Ramos (cell line): ENCODE measurements around the gene AFG3L2.

Source experiments
- in situ Hi-C: fragments of 300-500 bp; cut with MboI; formaldehyde crosslinking; loops from one replicate; pipeline ENCODE4 v1.14.3; 2022; ENCODE audit warnings: low sequenced_read_pairs; ENCODE audit not compliant: unreplicated experiment

AFG3L2 gene

DNA sequence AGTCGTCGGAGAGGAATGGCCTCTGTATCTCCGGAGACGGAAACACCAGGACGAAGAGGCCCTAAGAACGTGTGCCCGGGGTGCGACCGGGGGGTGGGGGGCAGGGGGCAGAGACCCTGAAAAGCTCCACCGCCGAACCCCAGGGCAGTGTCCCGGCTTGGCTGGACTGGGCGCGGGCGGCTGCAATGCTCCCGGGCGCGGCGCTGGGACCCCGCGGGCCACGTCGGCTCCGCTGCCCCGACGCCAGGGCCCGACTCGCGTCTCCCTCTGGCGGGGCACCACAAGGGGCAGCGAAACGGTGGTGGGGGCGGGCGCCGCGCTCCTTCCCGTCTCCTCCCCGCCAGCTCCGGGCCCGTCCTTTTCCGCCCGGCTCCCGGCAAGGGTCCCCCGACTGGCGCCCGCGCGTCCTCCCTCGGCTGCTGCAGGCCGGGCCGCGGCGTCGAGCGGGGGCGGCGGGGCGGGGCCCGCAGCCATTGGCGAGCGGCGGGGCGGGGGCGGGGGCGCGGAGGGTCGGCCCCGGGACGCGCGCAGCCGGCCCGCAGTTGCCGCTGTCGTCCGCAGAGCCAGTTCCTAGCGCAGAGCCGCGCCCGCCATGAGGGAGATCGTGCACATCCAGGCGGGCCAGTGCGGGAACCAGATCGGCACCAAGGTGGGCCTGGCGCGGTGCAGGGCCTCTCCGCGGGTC lies 69.2 kb downstream of the AFG3L2 start, which contains the start of gene TUBB6:
Gene TUBB6 (plus strand): TSS at position 541 of the 685 bp plus-strand sequence. CDS start 52 bp downstream, at position 593.
- in situ Hi-C loops: no loop called here

- in situ Hi-C loops: no loop called here
These were observed 70.0 kb downstream of the AFG3L2 start for GRCh38 chr18:12306752-12307700.

DNA sequence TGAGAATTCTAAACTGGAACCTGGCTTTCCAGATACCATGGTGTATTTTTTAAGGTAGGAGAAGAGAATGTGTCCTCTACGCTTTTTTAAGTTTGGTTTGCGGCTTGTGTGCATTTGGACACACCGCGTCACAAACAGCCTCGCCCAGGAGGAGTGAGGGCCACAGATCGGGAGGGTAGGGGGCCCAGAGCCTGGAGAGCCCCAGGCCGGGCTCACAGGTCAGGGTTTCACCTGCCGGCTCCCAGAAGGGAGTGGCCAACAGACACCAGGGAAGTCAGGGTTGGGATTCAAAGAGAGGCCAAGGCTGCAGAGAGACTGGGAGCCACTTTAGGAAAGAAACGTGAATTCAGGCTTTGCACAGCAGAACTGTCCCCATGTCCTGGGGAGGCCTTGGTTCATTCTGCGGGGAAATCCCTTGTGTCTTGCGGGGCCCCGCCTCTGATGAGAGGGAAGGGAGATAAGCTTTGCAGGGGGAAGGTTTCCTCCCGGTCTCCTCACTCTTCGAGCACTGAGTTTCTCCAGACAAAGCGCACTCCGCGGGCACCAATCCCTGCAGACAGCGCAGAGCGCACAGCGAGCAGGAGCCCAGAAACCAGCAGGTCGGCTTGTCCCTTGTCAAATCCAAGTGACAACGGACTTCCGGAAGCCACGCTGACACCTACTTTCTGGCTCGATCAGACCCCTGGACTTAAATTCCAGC lies 70.9 kb downstream of the AFG3L2 start:
- in situ Hi-C loops: no loop called here

- in situ Hi-C loops: no loop called here
These were observed 71.8 kb downstream of the AFG3L2 start for GRCh38 chr18:12305211-12305610.

DNA sequence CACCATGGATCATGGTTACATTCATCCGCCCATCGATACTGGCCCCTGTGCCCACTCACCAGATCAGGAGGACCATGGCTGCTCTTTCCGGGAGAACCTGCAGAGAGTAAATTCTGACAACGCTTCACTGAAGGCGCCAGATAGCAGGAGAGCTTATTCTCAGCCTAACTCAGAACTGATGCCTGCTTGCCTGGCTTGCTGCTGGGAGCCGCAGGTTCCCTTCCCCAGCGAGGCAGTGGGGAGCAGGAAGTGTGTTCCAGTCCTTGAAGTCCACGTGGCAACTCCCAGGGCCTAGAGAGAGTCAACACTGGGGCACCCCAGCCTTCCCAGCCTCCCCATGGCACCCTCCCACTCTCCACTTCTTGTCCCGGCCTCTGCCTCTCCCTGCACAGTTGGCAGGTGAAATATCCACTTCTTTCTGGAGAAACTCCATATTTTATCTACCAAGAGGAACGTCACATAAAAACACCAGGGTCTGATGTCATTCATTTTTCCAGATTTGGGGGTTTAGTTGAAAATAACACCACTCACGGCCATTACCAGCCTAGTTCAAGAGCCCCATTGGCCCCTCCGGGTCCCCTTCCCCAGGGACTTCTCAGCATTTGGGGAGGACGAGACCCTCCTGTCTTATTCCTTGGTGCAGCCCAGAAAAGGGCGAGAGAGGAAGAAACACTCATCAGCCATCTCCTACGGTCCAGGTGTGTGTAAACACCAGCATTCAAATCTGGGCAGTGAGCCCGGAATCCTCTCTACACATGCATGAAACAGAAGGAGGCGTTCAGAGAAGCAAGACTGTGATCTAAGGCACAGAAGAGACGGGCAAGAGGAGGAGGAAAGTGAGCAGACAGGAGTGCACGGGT lies 72.4 kb downstream of the AFG3L2 start:
- in situ Hi-C loops: no loop called here

DNA sequence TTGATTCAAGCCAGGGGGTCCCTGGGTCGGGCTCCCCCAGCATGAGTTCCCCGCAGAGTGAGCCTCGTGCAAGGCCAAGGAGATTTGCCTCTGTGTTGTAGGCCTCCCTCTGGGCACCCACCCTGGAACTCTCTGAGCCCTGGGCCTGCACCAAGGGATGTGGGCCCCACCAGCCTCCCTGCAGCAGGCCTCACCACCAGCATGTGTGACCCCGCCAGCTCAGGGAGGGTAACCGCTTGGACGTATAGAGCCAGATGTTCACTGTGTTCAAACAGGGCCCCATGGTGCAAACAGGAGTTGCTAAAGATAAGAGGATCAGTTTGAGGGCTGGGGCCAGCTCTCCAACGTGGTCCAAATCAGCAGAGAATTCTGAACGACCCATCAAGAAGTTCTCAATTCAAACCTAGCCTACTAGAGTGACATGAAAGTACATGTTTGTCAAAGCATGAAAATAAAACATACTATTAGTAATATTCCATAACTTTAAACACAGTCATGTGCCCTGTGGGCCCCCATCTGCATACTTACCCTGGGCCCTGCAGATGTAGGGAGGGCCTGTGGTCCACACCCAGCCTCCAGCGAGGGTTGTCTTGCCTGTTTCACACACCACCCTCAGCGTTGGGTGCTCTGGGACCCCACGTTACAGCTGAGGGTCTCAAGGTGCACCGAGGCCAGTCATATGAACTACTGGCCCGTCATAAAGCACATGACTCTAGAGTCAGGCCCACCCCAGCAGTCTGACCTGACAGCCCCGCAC lies 74.5 kb downstream of the AFG3L2 start:
- in situ Hi-C loops: no loop called here

- in situ Hi-C loops: no loop called here
These were observed 75.6 kb downstream of the AFG3L2 start for GRCh38 chr18:12301263-12302005.

- in situ Hi-C loops: no loop called here
These were observed 77.2 kb downstream of the AFG3L2 start for GRCh38 chr18:12299862-12300261.

GRCh38 chr18:12296457-12296856 lies 80.6 kb downstream of the AFG3L2 start:
- in situ Hi-C loops: no loop called here

GRCh38 chr18:12296087-12296403 lies 81.0 kb downstream of the AFG3L2 start:
- in situ Hi-C loops: no loop called here

DNA sequence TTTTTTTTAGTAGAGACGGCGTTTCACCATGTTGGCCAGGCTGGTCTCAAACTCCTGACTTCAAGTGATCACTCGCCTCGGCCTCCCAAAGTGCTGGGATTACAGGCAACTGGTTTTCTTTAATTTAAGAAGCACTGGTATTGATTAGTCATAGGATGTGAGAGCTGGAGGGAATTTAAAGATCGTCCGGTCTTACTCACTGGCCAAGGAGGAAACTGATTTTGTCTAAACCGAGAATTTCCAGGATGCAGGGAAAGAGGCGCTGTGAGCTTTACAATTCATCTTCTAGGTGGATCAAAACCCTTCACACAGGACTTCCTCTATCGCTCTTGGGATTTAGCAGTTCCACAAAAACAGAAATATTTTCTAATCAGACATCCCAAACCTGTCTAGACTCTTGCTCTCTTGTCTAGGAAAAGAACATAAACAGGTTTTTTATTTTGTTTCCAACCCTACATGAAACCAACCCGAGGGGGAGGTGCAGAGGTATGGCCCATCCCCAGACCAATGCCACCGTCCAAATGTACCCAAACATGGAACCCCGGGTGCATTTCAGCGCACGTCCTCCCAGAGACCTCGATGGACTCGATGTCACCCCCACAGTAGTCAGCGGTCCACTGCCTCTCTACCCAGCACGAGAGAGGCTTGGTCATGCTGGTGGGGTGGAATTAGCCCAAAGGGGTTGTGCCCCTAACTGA lies 81.5 kb downstream of the AFG3L2 start:
- in situ Hi-C loops: no loop called here

- in situ Hi-C loops: no loop called here
These were observed 83.2 kb downstream of the AFG3L2 start for GRCh38 chr18:12293831-12294230.

GRCh38 chr18:12291690-12292089 lies 85.3 kb downstream of the AFG3L2 start:
- in situ Hi-C loops: no loop called here

DNA sequence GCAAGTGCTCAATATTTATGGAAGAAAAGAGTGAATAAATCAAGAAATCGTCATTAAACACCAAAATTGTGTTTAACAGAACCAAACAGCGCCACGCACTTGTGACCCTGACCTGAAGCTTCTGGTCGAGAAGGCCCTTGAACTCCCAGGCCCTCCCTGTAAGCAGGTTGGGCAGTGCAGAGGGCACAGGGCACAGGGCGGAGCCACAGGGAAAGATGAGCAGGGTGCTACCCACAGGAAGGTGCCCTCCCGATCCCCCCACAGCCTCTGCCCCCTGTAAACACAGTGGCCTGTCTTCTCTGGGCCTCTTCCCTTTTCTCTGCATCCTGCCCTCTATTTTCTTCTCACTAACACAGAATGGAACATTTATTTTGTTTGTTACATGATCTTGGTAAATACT lies 85.9 kb downstream of the AFG3L2 start:
- in situ Hi-C loops: no loop called here

- in situ Hi-C loops: no loop called here
These were observed 86.9 kb downstream of the AFG3L2 start for GRCh38 chr18:12290086-12290485.

- in situ Hi-C loops: no loop called here
These were observed 88.6 kb downstream of the AFG3L2 start for GRCh38 chr18:12288403-12288755.

DNA sequence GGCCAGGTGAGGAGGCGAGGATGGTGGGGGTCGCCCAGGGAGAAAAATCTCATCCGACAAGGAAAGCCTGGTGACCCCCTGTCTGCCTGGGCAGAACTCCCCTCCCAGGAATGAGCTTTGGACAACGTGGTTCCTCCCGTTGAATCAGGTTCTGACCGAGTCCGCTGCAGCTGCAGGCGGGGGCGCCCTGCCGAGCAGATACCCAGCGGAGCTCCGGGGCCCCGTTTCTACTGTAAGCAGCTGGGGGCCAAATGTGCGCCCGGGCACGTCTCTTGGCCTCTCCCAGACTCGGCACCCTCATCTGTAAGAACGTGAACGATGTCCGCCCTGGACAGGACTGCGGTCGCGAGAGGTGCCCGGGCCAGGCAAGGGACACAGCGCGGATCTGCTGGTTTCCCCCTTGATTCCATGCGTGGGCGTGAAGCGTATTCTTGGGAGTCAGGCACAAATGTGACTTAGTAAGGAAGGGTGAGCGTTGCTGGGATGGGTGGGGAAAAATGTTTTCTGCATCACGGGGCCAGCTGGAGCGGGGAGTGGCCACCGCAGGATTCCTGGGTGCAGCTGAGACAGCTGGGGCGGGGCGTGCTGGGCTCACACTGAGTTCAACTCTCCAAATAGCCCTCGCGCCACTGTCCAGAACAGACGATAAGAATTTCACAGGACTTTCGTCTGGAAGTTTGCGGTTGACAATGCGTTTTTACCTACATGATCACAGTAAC lies 89.2 kb downstream of the AFG3L2 start:
- in situ Hi-C loops: no loop called here
